MG63 (cell line): ENCODE measurements around the gene IGLON5. TPM values are rescaled to one million over a fixed set of nuclear protein-coding genes. Genes with fewer than 3 reads are reported as not detected.

Experiments used
- DNase-seq: peaks from one replicate; pipeline ENCODE4 v3.0.0-alpha.2; 2020
- H3K27me3 ChIP-seq: fragments of 250-450 bp; sonication (Bioruptor Pico); 2 replicates; pipeline ENCODE4 v1.5.1; 2020; ENCODE audit warnings: mild to moderate bottlenecking, moderate library complexity
- H3K36me3 ChIP-seq: fragments of 250-450 bp; sonication (Bioruptor Pico); 2 replicates; pipeline ENCODE4 v1.5.1; 2020; ENCODE audit warnings: mild to moderate bottlenecking, moderate library complexity
- H3K4me3 ChIP-seq: fragments of 250-450 bp; sonication (Bioruptor Pico); 2 replicates; pipeline ENCODE4 v1.5.1; 2020; ENCODE audit warnings: mild to moderate bottlenecking, moderate library complexity
- H3K9me3 ChIP-seq: fragments of 250-450 bp; sonication (Bioruptor Pico); 2 replicates; pipeline ENCODE4 v1.5.1; 2020; ENCODE audit warnings: mild to moderate bottlenecking, moderate library complexity
- total RNA-seq: library from RNA; depleted of rRNA; stranded (reverse); fragments of >200 nt; shearing (Covaris generic); gene quantifications from 2 replicates; pipeline ENCODE4 v1.2.3, GENCODE V29; 2014; ENCODE audit warnings: low replicate concordance; rRNA removed

IGLON5 gene
- total RNA-seq, 1 experiment from 2014 or later: not detected

- Histone ChIP-seq H3K27me3 (no peaks in the 10 kb centered on the region), H3K36me3 (peaks cover 6% of the 10 kb centered on the region; the same call in 1 of the 2 replicates), H3K4me3 (peak overlapping the region; percentile 98), H3K9me3 (no peaks in the 10 kb centered on the region)
- no peak for DNase-seq
Measured at GRCh38 chr19:51367255-51367564, 55.8 kb downstream of the IGLON5 start.

- DNase-seq: peak; percentile 98
- H3K36me3 ChIP-seq: 0 out of 2 replicates have a peak, but pooled peaks cover 2% of the 10 kb centered on the region
- no peaks in the 10 kb centered on the region for H3K27me3 ChIP-seq
- H3K4me3 ChIP-seq: peak overlapping the region; percentile 98
- no peaks in the 10 kb centered on the region for H3K9me3 ChIP-seq
Measured at GRCh38 chr19:51367565-51368365, 56.3 kb downstream of the IGLON5 start.

DNA sequence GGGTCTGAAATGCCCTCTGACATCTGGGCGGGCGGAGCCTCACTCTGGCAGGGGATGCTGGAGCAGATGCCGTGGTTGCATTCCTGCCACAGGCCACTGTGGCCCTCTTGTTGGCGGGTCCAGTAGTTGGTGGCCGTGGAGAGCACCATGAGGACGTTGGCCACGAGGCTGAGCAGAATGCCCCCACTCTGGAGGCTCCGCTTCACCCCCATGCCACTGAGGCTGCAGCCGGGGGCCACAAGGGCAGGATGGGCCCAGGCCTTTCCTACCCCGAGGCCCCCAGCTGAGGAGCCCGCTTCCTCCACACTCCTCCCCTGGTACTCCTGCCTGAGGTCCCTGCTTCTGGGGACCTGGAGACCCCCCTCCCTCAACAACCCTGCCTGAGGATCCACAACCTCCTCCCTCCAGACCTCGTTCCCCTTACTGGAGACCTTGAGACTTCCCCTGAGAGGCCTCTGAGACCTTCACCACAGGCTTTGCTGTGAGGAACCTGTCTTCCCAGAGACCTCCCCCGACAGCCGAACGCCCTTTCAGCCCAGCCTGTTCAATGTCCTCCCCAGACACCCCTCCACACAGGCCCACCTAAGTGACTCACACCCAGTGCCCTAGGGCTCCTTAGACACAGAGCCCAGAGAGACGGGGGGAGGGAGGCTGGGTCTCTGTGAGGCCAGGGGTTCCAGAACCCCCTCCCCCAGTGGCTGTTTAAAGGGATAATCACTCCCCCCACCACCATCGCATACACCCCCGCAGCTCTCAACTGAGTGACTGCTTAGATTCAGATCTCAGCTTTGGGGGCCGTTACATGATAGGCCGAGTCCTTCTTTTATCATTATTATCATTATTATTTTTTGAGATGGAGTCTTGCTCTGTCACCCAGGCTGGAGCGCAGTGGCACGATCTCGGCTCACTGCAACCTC lies 57.2 kb downstream of the IGLON5 start, which contains the start of gene CLDND2:
Gene CLDND2 (minus strand): TSS at position 638 of the 917 bp plus-strand sequence. CDS start 426 bp downstream, at position 212.
- H3K4me3 ChIP-seq: peak within 1 kb of the TSS; percentile 98
- DNase-seq: no peak
- 0 out of 2 replicates have a peak, but pooled peaks cover 2% of the 10 kb centered on the region for H3K36me3 ChIP-seq
- no peaks in the 10 kb centered on the region for H3K27me3 ChIP-seq
- H3K9me3 ChIP-seq: no peaks in the 10 kb centered on the region

DNA sequence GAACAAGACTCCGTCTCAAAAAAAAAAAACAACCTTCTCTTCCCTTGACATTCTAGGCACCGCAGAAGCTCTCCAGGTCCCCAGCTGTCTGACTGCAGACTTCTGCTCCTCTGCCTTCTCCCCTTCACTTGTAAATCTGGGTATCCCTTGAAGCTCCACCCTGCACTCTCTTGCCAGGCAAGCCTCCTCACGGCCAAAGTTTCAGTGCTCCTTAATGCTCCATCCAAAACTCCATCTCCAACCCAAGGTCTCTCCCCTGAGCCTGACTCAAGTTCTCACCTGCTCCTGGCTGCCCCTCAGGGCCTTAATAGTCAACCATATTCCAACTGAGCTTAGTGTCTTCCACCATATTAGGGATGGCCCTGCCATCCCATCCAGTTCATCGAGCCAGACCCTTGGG lies 58.8 kb downstream of the IGLON5 start:
- H3K36me3 ChIP-seq: no peaks in the 10 kb centered on the region
- H3K27me3 ChIP-seq: no peaks in the 10 kb centered on the region
- DNase-seq: no peak
- no peak overlapping the region for H3K4me3 ChIP-seq
- H3K9me3 ChIP-seq: no peaks in the 10 kb centered on the region

DNA sequence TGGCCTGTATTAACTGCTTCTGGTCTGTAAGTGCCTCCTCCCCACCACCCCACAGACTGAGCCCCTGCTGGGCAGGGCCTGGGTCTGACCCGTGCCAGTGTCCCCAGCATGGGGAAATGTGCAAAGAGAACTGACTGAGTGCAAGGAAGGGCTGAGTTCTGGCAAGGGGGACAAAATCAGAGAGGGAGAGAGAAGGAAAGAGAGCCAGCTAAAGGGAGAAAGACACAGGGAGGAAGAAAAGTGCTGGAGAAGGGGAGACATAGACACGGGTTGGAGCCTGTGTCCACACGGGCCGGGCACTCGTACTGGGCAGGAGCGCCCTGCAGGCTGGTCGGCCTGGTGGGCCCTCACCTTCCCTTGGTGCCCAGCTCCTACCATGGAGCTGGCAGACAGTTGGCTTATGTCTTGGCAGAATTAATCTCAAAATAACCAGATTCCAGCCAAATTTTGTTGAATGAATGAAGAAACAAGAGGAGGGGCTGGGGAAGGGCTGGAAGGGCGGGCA lies 59.8 kb downstream of the IGLON5 start:
- H3K9me3 ChIP-seq: no peaks in the 10 kb centered on the region
- H3K27me3 ChIP-seq: no peaks in the 10 kb centered on the region
- H3K4me3 ChIP-seq: no peak overlapping the region
- no peak for DNase-seq
- H3K36me3 ChIP-seq: no peaks in the 10 kb centered on the region

GRCh38 chr19:51372021-51372648 lies 60.7 kb downstream of the IGLON5 start:
- DNase-seq: no peak
- H3K4me3 ChIP-seq: no peak overlapping the region
- no peaks in the 10 kb centered on the region for H3K27me3 ChIP-seq
- H3K9me3 ChIP-seq: no peaks in the 10 kb centered on the region
- H3K36me3 ChIP-seq: no peaks in the 10 kb centered on the region

DNA sequence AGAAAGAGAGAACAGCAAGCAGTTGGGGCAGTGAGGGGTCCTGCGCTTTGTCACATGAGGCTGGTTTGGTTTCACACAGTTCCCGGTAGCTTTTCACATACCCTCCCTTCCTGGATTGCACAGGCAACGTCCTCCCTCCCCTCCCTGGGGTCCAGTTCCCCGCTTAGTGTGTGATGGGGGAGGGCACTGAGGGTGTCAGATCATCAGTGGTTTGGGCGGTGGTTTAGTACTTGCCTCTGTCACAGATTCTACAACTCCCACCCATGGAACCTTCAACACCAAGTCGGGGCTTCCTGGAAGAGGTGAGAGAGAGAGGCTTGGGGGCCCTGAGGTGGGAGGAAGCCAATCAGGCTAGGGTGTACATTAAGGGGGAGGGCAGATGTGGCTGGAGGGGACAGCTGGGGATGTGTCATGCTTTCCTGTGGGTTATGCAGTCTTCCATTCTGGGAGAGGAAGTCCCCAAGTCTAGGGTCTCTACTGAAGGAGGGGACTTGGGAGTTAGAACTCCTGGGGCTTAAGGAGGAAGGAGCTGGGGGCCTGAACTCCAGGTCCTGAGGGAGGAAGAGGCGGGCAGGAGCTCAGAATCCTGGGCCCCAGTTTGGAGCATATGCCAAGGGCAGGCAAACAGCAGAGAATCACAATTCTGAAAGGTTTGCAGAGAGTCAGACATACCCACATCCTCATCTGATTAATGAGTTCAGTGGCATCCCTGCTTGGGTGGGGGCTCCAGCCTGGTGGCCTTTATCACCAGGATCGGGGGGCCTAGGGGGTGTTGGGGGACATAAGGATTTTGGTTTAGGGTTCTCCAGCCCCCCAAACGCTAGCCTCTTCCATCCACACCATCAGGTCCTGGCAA lies 61.4 kb downstream of the IGLON5 start, which contains the start of gene NKG7:
Gene NKG7 (minus strand): TSS at position 6 of the 856 bp plus-strand sequence. CDS start 119 bp downstream, outside the sequence.
- no peak for DNase-seq
- Histone ChIP-seq H3K27me3 (no peaks in the 10 kb centered on the region), H3K36me3 (no peaks in the 10 kb centered on the region), H3K9me3 (no peaks in the 10 kb centered on the region), H3K4me3 (no peak within 1 kb of the TSS)

DNA sequence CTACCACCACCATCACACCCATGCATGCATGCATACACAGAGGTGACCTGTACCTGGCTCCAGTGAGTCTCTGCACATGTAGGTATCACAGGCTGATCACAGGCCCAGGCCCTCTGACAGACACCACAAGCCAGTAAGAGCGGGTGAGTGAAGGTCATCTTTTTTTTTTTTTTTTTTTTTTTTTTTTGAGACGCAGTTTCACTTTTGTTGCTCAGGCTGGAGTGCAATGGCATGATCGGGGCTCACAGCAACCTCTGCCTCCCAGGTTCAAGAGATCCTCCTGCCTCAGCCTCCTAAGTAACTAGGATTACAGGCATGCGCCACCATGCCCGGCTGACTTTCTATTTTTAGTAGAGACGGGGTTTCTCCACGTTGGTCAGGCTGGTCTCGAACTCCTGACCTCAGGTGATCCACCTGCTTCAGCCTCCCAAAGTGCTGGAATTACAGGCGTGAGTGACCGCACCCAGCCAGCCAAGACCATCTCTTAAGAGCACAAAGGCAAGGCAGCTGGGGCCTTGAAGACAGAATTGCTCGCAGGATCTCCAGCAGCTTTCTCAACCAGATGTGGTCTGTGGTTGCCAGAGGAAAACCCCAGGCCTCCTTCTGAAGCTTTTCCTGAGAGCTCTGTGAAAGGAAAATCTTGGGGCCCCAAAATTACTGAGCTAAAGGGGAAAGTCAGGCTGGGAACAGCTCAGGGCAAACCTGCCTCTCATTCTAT lies 64.2 kb downstream of the IGLON5 start:
- no peak for DNase-seq
- Histone ChIP-seq H3K4me3 (no peak overlapping the region), H3K9me3 (no peaks in the 10 kb centered on the region), H3K27me3 (no peaks in the 10 kb centered on the region), H3K36me3 (no peaks in the 10 kb centered on the region)

GRCh38 chr19:51377422-51377821 lies 66.0 kb downstream of the IGLON5 start:
- H3K9me3 ChIP-seq: no peaks in the 10 kb centered on the region
- H3K4me3 ChIP-seq: no peak overlapping the region
- no peak for DNase-seq
- H3K27me3 ChIP-seq: no peaks in the 10 kb centered on the region
- H3K36me3 ChIP-seq: no peaks in the 10 kb centered on the region

GRCh38 chr19:51380379-51380778 lies 68.9 kb downstream of the IGLON5 start:
- Histone ChIP-seq H3K4me3 (no peak overlapping the region), H3K36me3 (no peaks in the 10 kb centered on the region), H3K27me3 (no peaks in the 10 kb centered on the region), H3K9me3 (no peaks in the 10 kb centered on the region)
- no peak for DNase-seq

Other genes starting within 250 kb of the IGLON5 start
- gene KLK13, start 246.6 kb upstream of the IGLON5 start, total RNA-seq: not detected in 2 replicates
- not detected in 2 replicates for gene KLK14, start 228.8 kb upstream of the IGLON5 start, total RNA-seq
- gene CTU1, start 203.2 kb upstream of the IGLON5 start, total RNA-seq: 18.7 and 33.5 TPM in 2 replicates
- not detected in 2 replicates for gene SIGLEC9, start 186.7 kb upstream of the IGLON5 start, total RNA-seq
- not detected in 2 replicates for gene SIGLEC7, start 169.3 kb upstream of the IGLON5 start, total RNA-seq
- gene CD33, start 86.6 kb upstream of the IGLON5 start, total RNA-seq: 0.22 and 3.8 TPM in 2 replicates
- not detected in 2 replicates for gene SIGLECL1, start 60.6 kb upstream of the IGLON5 start, total RNA-seq
- 0.10 and 0.95 TPM in 2 replicates for gene VSIG10L, start 30.5 kb downstream of the IGLON5 start, total RNA-seq
- gene ETFB, start 54.7 kb downstream of the IGLON5 start, total RNA-seq: 170 and 237 TPM in 2 replicates
- not detected in 2 replicates for gene CLDND2, start 57.4 kb downstream of the IGLON5 start, total RNA-seq
- not detected in 2 replicates for gene NKG7, start 61.0 kb downstream of the IGLON5 start, total RNA-seq
- not detected in 2 replicates for gene LIM2, start 76.3 kb downstream of the IGLON5 start, total RNA-seq
- not detected in 2 replicates for gene C19orf84, start 78.9 kb downstream of the IGLON5 start, total RNA-seq
- gene SIGLEC10, start 106.0 kb downstream of the IGLON5 start, total RNA-seq: not detected in 2 replicates
- gene SIGLEC8, start 146.8 kb downstream of the IGLON5 start, total RNA-seq: not detected in 2 replicates
- not detected in 2 replicates for gene CEACAM18, start 166.9 kb downstream of the IGLON5 start, total RNA-seq
- not detected in 2 replicates for gene SIGLEC12, start 190.2 kb downstream of the IGLON5 start, total RNA-seq
- not detected in 2 replicates for gene SIGLEC6, start 220.0 kb downstream of the IGLON5 start, total RNA-seq